Measurements from ENCODE around the gene EYS.

Gene EYS

GRCh38 chr6:64090352-64090751 is 1616.7 kb downstream of the EYS start:
- in situ Hi-C loops (cut with MboI; ENCODE audit: low pct_unique_long_range_greater_than_20kb, low sequenced_read_pairs, unreplicated experiment), result no loop called here
- no peak for DNase-seq (ENCODE audit: low spot score)

DNA sequence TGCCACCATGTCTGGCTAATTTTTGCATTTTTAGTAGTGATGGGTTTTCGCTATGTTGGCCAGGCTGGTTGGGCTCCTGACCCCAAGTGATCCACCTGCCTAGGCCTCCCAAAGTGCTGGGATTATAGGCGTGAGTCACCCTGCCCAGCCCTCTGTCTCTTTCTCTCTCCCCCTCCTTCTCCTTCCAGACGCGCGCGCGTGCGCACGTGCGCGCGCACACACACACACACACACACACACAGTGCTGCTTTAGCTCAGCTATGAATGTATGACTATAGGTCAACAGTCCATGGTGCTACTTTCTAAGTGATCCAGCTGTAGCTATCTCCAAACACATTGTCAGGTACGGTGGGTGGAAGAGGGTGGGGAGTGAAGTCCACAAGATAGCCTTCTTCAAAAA is 1621.9 kb downstream of the EYS start:
- no peak for DNase-seq (ENCODE audit: low spot score)
- no peak for TF ChIP-seq CTCF (IDR thresholded peaks at IDR 0.05; ENCODE audit: extremely low read depth, insufficient read depth, missing control alignments)
- in situ Hi-C loops (cut with MboI; ENCODE audit: low pct_unique_long_range_greater_than_20kb, low sequenced_read_pairs, unreplicated experiment), result no loop called here

More at GRCh38 chr6:64090352-64090751, 1616.7 kb downstream of the EYS start:
- no peak for TF ChIP-seq CTCF (IDR thresholded peaks at IDR 0.05; ENCODE audit: extremely low read depth, insufficient read depth, missing control alignments)

GRCh38 chr6:64084185-64084663 is 1622.8 kb downstream of the EYS start:
- no peak for DNase-seq (ENCODE audit: low spot score)
- no peak for TF ChIP-seq CTCF (IDR thresholded peaks at IDR 0.05; ENCODE audit: extremely low read depth, insufficient read depth, missing control alignments)
- in situ Hi-C loops (cut with MboI; ENCODE audit: low pct_unique_long_range_greater_than_20kb, low sequenced_read_pairs, unreplicated experiment), result no loop called here

DNA sequence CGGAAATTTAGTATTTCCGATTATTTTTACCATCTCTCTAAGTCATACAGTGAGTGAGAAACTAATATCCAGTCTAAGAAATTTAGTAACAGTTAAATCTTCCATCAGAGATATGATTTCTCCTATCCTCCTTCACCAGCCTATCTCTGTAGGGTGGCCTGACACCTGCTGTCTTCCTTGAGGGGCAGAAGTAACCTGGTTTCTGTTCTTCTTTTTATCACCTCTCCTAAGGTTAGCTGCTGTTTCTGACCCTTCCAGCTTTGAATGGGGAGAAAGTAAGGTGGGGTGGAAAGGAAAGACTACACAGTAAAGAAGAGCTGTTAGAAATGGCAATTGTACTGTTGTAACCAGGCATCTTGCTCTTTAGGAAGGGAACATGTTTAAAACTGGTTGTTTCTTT is 1623.8 kb downstream of the EYS start:
- TF ChIP-seq CTCF (IDR thresholded peaks at IDR 0.05; ENCODE audit: extremely low read depth, insufficient read depth, missing control alignments), result no peak
- no peak for DNase-seq (ENCODE audit: low spot score)
- in situ Hi-C loops (cut with MboI; ENCODE audit: low pct_unique_long_range_greater_than_20kb, low sequenced_read_pairs, unreplicated experiment), result no loop called here

DNA sequence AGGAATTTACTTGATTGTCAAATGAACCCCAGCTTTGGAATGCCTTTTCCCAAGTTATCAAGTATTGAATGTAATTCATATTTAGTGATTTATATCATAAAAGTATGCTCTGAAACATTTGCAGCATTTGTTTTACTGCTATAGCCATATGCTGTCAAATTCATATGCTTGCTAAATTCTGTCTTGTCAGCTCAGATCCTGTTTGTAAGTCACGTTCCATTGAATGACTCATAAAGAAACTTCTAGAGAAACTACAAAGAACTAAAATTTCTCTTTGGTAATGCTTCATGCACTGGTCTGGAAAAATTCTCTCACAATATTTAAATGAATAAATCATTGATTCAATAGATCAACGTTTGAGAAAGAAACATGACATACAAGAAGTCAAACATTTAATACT is 1625.6 kb downstream of the EYS start:
- TF ChIP-seq CTCF (IDR thresholded peaks at IDR 0.05; ENCODE audit: extremely low read depth, insufficient read depth, missing control alignments), result no peak
- no peak for DNase-seq (ENCODE audit: low spot score)
- in situ Hi-C loops (cut with MboI; ENCODE audit: low pct_unique_long_range_greater_than_20kb, low sequenced_read_pairs, unreplicated experiment), result no loop called here

- in situ Hi-C loops (cut with MboI; ENCODE audit: low pct_unique_long_range_greater_than_20kb, low sequenced_read_pairs, unreplicated experiment), result no loop called here
- no peak for DNase-seq (ENCODE audit: low spot score)
- no peak for TF ChIP-seq CTCF (IDR thresholded peaks at IDR 0.05; ENCODE audit: extremely low read depth, insufficient read depth, missing control alignments)
Measured at GRCh38 chr6:64074981-64075380, 1632.0 kb downstream of the EYS start.

- DNase-seq (ENCODE audit: low spot score), result no peak
- in situ Hi-C loops (cut with MboI; ENCODE audit: low pct_unique_long_range_greater_than_20kb, low sequenced_read_pairs, unreplicated experiment), result no loop called here
- TF ChIP-seq CTCF (IDR thresholded peaks at IDR 0.05; ENCODE audit: extremely low read depth, insufficient read depth, missing control alignments), result no peak
Measured at GRCh38 chr6:64072686-64073085, 1634.3 kb downstream of the EYS start.
